Activated CD4-positive, alpha-beta T cell treated with anti-CD3 and anti-CD28 coated beads, Interleukin-10, Interleukin-2, amounts not matched to agents 100 ng/mL and 50 ng/mL, durations not matched to agents 16 hours and 8 hours (primary cell): ENCODE data around the gene PDZD7.

ENCODE experiments used
- DNase-seq: peaks from one replicate; pipeline ENCODE4 v3.0.0-alpha.2; 2020

The PDZD7 gene

DNA sequence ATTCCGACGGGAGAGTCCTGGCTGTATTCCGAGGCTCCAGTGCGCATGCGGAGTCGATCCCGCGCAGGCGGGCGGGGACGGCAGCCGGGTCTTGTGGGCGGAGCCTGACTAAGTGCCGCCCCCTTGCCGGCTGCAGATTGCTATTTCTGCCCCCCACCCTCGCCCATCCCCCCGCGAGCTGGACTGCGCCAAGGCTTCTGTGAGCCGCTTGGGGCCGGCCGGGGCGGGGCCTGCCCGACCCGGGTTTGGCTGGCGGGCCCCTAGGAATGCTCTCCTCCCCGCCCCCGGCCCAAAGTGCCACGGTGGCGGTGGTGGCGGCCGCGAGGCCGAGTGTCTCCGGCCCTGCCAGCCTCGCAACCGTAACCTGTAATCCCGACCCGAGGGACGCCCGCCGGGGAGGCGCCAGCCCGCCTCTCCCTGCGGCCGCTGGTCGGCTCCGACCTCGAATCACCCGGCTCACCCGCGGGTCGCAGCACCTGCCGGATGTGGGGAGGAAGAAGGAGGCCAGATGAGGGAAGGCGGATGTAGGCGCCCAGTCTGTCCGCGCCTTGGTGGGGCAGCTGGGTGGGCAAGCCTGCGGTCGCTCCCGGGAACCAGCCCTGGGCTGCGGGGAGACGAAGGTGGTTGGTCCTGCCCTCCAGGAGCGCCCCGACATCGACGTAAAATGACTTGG, 30.2 kb upstream of the PDZD7 start:
- DNase-seq: peak; percentile 94

- DNase-seq: peak; percentile 93
These were observed 29.4 kb upstream of the PDZD7 start for GRCh38 chr10:101060036-101060950.

DNA sequence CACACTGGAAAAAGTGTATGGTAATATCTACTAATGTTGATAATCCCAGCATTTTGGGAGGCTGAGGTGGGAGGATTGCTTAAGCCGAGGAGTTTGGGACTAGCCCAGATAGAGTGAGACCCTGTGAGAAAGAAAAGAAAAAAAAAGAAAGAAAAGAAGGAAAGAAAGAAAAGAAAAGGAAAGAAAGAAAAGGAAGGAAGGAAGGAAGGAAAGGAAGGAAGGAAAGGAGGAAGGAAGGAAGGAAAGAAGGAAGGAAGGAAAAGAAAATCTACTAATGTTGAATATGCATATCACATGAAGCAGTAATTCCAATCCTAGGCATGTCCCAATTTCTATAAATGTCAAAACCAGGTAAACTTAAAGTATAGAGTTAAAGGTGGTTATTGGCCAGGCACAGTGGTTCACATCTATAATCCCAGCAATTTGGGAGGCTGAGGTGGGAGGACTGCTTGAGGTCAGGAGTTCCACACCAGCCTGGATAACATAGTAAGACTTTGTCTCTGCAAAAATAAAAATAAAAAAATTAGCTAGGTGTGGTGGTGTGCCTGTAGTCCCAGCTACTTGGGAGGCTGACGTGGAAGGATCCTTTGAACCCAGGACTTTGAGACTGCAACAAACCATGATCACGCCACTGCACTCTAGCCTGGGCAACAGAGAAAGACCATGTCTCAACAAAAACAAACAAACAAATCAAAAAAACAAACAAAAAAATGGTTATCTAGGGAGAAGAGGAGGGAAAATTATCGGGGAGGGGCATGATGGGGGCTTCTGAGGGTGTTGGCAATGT, 25.6 kb upstream of the PDZD7 start:
- no peak for DNase-seq

DNA sequence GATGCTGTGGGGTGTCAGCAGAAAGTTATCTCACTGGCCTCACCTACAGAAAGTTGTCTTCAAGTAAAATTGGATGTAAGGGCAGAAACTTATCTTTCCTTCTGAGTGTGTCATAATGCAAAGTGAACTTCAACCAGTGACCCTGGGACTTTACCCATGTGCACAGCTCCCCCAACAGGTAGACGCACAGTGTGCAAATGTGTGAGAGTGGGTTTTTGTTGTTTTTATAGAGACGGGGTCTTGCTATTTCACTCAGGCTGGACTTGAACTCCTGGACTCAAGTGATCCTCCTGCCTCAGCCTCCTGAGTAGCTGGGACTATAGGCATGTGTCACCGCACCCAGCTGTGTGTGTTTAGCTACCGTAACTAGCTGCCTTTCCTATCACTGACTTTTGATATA, 24.5 kb upstream of the PDZD7 start:
- DNase-seq: no peak

DNA sequence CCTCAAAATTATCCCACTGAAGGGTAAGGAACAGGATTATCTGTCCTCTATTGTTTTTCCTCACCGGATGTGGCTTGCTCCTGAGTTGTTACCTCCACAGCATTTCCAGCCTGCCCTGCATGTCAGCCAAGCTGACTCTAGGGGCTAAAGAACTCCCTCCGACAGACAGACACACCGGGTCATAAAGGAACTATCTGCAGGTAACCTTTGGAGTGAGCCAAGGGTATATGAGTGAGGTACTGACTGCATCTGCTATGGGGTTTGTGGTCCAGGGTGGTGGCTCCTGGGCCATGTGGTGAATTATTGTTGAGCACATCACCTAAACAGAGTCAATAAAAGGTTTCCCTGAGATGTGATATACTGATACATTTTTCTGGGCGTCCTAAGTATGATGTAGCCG, 23.9 kb upstream of the PDZD7 start:
- DNase-seq: no peak

GRCh38 chr10:101054351-101054750, 23.4 kb upstream of the PDZD7 start:
- DNase-seq: no peak

DNA sequence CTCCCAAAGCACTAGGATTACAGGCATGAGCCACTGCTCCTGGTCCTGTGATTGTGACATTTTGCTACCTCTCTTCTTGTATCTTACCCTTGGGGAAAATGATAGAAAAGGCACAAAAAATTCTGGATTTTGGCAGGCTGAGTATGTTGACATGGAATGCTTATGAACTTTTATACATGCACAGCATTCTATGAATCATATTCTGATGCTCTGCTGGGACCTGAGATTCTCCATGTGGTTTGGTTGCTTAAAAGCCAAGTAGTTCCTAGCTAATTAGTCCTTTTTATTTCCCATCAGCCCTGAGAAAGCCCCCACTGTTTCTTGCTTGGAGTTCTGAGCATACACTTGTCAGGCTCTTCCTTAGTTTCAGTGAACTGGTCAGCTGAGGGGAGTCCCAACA, 22.6 kb upstream of the PDZD7 start:
- no peak for DNase-seq

DNA sequence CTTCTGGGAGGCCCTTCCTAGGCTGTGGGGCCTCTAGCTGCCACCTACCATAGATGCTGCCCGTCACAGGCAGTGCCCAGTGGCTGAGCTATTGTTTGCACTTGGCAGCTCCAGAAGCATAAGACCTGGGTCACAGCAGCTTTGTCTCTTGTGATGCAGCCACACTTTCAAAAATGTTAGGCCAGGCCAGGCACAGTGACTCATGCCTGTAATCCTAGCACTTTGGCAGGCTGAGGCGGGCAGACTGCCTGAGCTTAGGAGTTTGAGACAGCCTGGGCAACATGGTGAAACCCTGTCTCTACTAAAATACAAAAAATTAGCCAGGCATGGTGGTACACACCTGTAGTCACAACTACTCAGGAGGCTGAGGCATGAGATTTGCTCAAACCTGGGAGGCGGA, 21.4 kb upstream of the PDZD7 start:
- no peak for DNase-seq

DNA sequence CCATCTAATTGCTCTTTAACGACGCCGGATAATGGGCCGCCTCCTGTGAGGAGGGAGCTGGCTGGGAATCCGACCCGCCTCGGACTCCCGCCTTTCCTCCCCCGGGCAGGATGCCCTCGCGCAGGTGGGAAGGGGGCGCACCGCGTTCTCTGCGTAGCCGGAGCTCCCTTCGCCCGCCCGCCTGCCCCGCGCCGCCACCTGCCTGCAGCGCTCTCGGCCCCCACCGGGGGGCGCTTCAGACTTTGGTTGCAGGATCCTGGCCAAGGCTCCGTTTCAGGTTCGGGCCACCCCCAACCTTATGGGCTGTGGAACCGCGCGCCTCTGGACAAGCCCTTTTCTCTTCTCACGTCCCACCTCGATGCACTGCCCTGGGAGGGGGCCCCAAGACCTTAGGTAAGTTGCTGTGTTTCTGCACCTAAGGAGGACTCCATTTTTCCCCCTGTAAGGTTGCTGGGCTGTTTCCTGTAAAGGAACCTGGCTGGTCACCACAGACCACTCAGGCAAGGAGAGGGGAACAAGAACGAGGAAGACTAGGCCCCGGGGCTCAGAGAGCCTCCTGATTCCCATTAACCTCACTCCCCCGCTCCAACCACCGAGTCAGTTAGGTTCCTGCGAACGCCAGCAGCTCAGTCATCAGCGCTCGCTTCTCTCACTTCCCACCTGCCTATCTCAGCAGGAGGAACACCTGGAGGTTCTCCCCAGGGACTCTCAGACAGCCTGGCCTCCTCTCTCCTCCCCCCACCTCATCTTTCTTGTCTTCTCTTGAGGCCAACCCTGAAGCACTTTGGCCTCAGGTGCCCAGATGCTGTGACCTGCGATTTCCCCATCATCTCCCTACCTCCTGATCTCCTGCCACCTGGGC, 19.5 kb upstream of the PDZD7 start:
- DNase-seq: peak; percentile 81

- DNase-seq: no peak
These were observed 17.3 kb upstream of the PDZD7 start for GRCh38 chr10:101047961-101048892.

- DNase-seq: no peak
These were observed 16.3 kb upstream of the PDZD7 start for GRCh38 chr10:101047268-101047667.

DNA sequence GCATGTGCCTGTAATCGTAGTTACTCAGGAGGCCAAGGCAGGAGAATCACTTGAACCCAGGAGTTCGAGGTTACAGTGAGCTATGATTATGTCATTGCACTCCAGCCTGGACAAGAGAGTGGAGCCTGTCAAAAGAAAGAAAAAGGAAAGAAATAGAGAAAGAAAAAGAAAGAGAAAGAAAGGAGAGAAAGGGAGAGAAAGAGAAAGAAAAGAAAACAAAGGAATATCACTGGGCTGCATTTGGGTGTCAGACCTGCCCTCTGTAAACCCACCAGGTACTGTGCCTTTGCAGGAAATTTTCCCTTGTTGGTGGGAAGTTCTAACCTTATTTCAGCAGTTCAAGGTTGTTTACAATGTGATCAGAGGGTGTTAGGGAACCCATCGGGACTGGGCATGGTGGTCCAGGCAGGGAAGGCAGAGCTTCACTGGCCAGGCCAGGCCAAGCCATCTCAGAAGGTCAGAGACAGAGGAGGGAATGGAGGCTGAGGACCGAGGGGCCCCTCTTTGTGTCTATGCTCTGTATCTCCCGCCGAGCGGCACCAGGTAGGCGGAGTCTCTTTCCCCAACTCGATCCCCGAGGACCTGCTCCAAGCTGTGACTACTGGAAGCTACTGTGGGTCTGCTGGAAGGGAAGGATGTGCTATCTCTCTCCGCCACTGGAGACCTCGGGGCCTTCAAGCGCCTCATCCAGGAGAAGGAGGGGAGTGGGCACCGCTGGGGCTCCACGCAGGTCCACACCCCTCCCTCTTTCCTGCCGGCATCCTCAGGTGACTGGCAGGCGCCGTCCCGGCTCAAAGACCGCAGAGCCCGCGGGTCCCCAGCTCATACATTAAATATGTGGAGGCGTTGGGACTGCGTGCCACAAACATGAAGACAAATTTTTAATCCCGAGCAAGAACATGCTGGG, 15.7 kb upstream of the PDZD7 start:
- no peak for DNase-seq

DNA sequence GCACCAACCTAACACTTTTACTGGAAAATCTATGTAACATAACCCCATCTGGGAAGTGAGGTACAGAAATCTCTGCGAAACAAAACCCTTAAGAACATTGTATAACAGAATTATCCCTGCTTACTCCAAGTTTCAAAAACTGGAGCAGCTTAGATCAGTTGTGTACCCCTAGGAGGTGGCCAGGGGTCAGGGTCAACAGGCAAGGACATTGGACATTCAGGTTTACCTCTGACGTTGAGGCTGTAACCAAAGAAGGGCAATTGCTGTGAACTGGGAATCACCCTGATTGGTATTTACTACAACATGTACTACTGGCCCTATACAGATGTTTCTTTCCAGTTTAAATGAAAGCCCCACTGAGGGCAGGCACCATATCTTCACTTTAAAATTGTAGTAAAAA, 13.2 kb upstream of the PDZD7 start:
- DNase-seq: no peak

- DNase-seq: no peak
These were observed 12.4 kb upstream of the PDZD7 start for GRCh38 chr10:101043363-101043707.

GRCh38 chr10:101042667-101043362, 11.9 kb upstream of the PDZD7 start:
- DNase-seq: peak; percentile 96

DNA sequence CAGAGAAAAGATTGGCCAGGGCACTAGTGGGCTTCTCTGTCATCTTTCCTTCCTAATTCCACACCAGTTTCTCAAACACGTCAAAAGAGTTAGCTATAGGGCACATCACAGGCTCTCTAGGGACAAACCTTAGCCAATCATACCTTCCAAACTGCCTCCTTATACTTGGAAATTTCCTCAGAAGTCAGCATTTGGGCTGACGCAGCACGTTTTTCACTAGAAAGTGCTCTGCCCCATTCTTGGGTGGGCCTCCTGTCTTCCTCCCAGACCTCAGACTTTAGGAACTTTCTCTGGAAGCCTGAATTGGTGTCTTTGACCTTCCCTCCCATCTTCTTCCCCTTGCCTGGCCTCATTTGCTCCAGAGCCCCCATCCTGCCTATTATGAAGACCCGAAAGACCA, 11.2 kb upstream of the PDZD7 start:
- no peak for DNase-seq

DNA sequence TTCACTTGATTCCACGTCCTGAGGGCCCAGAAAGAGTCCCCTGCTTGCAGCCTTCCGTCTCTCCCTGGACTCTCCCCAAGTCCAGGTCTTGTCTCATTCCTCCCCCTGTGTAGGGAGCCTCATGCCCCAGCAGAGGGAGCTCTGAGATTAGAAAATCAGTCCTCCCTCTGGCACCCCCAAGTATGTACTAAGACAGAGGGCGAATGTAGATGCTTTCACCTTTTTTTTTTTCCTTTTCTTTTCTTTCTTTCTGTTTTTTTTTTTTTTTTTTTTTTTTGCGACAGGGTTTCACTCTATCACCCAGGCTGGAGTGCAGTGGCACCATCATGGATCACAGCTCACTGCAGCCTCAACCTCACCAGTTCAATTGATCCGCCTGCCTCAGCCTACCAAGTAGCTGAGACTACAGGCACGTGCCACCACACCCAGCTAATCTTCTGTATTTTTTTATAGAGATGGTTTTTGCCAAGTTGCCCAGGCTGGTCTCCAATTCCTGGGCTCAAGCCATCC, 10.4 kb upstream of the PDZD7 start:
- peak; percentile 84 for DNase-seq

- DNase-seq: no peak
These were observed 9.9 kb upstream of the PDZD7 start for GRCh38 chr10:101040851-101041250.

- DNase-seq: no peak
These were observed 9.1 kb upstream of the PDZD7 start for GRCh38 chr10:101040061-101040460.

DNA sequence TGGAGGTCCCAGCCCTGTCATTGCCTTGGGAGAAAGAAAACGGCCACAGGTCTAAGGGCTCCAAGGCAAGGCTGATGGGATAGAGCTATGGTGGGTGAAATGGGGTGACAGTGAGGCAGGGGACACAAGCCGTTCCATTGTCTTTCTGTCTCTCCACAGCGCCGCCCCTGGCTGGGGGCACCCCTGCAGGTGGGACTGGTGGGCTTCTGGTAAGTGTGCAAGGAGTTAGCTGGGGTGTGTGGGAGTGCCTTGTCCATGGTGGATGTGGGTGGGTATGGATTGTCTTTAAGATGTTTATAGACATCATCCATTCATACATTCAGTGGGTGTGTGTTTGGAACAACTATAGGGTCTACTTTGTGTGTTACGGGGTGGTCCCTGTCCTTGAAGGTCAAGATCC, 7.6 kb upstream of the PDZD7 start:
- DNase-seq: no peak
